Stimulated activated CD4-positive, alpha-beta T cell treated with anti-CD3 and anti-CD28 coated beads, Interleukin-1b, Interleukin-23, amount 100 ng/mL, for 4 hours (primary cell): ENCODE results near the gene MRGPRF.

Experiments
- DNase-seq, 2 donors: peaks; one replicate each; pipeline ENCODE4 v3.0.0-alpha.2; 2020; ENCODE audit warnings: low read depth in 2 of 2

MRGPRF gene

GRCh38 chr11:68963779-68964178, 49.3 kb downstream of the MRGPRF start:
- no peak for DNase-seq

- DNase-seq = no peak
These were observed 50.4 kb downstream of the MRGPRF start for GRCh38 chr11:68962527-68963250.

DNA sequence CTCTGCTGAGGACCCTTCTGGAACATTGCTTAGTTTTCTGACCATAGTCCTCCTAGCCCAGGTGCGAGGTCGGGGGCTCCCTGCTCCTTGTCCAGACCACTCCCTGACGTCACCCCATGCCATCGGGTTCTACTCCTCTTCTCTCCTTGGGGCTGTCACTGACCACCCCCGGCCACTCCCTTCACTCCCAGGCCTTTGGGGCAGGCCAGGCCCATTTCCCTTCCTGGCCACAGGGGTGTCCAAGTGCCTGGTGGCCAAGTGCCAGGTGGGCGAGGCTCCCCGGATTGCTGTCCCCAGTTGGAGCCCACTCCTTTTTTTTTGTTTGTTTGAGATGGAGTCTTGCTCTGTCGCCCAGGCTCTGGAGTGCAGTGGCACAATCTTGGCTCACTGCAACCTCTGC, 51.8 kb downstream of the MRGPRF start:
- DNase-seq = no peak

GRCh38 chr11:68960294-68961071, 52.6 kb downstream of the MRGPRF start:
- no peak for DNase-seq

DNA sequence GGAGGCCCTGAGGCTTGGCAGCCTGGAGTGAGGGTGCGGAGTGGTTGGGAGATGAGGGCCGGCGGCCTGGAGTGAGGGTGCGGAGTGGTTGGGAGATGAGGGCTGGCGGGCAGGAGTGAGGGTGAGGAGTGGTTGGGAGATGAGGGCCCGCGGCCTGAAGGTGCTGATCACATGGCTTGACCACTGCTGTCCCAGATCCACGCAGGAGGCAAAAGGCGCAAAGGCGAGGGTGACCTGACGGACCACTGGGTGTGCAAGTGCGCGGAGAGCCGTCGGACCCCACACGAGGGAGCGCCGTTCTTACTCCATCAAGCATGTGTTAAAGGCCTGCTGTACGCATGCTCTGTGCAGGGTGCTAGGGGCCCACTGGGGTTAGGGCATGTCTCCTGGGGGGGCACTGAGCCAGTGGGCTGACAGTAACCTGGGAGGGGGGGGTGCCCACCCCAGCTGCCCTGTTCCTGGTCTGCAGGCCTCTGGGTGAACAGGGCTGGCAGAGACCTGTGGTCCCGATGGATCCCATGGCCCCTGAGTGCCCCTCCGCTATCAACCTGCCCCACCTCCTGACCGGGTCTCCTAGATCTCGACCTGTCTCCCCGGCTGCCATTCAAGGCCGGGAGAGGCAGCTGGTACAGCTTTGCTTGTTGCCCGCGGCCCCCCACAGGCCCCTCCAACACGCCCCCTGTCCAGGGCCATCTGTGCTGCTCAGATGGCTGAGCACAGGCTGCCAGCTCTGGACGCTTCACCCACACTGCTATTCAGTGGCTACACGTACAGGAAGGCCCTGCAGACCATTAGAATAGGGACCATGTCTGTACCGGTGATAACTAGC, 53.4 kb downstream of the MRGPRF start:
- no peak for DNase-seq

DNA sequence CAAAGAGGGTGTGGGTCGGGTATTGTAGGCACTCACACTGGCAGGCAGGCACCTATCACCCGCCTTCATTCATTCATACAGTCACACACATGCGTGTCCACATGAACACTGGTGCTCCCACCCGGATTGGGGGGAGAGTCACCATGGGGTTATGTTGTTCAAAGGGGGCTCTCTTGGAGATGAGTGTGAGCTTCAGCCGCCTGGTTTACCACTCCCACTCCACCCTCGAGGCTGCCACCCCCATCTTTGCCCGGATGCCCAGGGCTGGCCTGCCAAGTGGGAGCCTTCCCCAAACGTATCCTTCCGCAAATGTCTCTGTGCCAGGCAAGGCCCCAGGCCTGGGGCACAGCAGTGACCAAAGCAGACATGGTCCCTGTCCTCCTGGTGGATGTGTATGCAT, 54.8 kb downstream of the MRGPRF start:
- DNase-seq = no peak

GRCh38 chr11:68956547-68957254, 56.3 kb downstream of the MRGPRF start:
- DNase-seq = no peak

GRCh38 chr11:68956142-68956541, 56.9 kb downstream of the MRGPRF start:
- no peak for DNase-seq

DNA sequence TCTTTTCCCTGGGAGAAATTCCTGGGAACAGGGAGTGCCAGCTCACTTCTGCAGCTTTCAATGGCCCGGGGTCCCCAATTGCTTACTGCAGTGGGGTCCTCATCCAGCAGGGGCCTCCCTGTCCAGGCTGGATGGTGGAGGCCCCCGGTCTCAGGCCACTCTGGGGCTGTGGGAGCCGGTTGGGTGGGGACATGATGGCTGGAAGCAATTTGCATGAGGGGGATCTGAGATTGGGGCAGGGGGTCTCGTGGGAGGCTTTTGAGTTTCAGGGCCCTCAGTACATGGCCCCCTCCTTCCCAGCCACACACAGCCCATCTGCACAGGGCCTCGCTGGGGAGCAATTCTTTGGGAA, 57.5 kb downstream of the MRGPRF start:
- DNase-seq = no peak

DNA sequence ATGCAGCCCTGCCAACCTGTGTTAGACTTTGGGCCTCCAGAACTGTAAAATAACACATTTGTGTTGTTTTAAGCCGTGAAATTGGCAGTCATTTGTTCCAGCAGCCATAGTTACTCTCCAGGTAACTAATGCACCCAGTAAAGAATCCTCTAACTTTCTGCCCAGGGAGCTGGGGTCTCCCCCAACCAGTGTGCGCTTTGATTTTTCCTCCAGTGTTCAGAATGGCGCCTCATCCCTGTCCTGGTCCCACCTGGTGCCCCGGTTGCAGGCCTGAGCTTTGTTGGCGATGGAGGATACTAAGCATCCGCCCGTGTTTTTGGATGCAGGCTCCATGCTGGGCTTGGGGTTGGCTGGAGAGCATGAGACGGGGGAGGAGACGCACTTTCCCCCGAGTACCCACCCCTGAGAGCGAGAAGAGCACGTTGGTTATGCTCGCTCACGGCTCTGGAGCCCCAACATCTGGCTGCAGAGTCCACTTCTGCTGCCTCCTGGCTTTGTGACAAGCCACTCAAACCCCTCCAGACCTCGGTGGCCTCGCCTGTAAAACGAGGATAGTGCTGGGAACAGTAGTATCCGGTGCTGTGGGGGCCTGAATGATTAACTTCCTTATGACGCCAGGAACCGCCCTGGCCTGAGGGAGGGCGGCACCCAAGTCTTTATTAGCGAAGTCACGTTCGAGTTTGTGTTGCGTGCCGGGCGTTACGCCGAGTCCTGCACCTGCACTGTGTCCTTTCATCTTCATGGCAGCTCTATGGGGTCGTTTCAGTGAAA, 58.0 kb downstream of the MRGPRF start:
- no peak for DNase-seq
